K562 (cell line): ENCODE data around the gene USHBP1. TPM values are rescaled to one million over a fixed set of nuclear protein-coding genes. Genes with fewer than 3 reads are reported as not detected.

Experiments
- ATAC-seq: fragments of 200-7000 bp; cut with Tn5 transposase; 3 replicates; pipeline ENCODE4 v1.9.1; 2020; ENCODE audit warnings: moderate library complexity
- BruUV-seq: library from RNA; stranded (reverse); fragments of 400-500 nt; replicated peaks from 2 replicates; lab custom pipeline; 2021; lab: Mats Ljungman, UMichigan
- CTCF ChIA-PET: fragments of 300-600 bp; formaldehyde crosslinking; extraction: SDS; loops from one replicate; lab custom pipeline; 2021; ENCODE audit warnings: low intra/inter-chr PET ratio; lab: Yijun Ruan, JAX
- POLR2A ChIA-PET: fragments of 300-600, 350-650 bp; sonication (Branson Sonifier 250); formaldehyde crosslinking; extraction: SDS; loops from one replicate; lab custom pipeline; 2021; ENCODE audit warnings: antibody characterized with exemption, inconsistent platforms; lab: Yijun Ruan, JAX
- DNase-seq, 4 experiments: peaks; one replicate each; pipeline versions ENCODE4 v3.0.0 to v3.0.0-alpha.2; 2011 to 2018; ENCODE audit warnings: low spot score in 3 of 4, mixed read lengths in 3 of 4; ENCODE audit errors: extremely low read depth in 1 of 4
- FAIRE-seq: peaks from 2 replicates; lab custom pipeline; 2011; peaks lifted over from hg19 to GRCh38; lab: Jason Lieb, UNC
- H2AFZ ChIP-seq: 2 replicates; pipeline ENCODE4 v1.6.0; 2011; ENCODE audit warnings: low read depth, low read length, control low read depth, inconsistent platforms
- H3K27ac ChIP-seq: fragments of 200-600 bp; 3 replicates; pipeline ENCODE4 v1.8.0; 2011; ENCODE audit warnings: low read depth, mild to moderate bottlenecking, control low read depth, inconsistent platforms, low read length, moderate library complexity, mixed read lengths; ENCODE audit errors: extremely low read depth
- H3K27me3 ChIP-seq, 2 experiments: fragments of 300-600 bp in 1 of 2; 2 replicates in 1 of 2; 3 replicates in 1 of 2; pipeline versions ENCODE4 v1.6.0 to v1.8.0; 2011; ENCODE audit warnings: inconsistent platforms in 2 of 2, low read length in 2 of 2, mild to moderate bottlenecking in 1 of 2, mixed read lengths in 1 of 2, moderate library complexity in 1 of 2; ENCODE audit not compliant: control insufficient read depth in 2 of 2, insufficient read depth in 2 of 2
- H3K36me3 ChIP-seq: fragments of 300-600 bp; 3 replicates; pipeline ENCODE4 v1.8.0; 2011; ENCODE audit warnings: mild to moderate bottlenecking, low read length, inconsistent platforms; ENCODE audit not compliant: control insufficient read depth, insufficient read depth
- H3K4me1 ChIP-seq, 2 experiments: fragments of 200-600 bp in 1 of 2; replicated peaks in 1 of 2; 2 replicates in 1 of 2; 3 replicates in 1 of 2; pipeline versions ENCODE4 v1.5.1 to v1.8.0; 2011; ENCODE audit warnings: inconsistent platforms in 2 of 2, low read length in 2 of 2, mild to moderate bottlenecking in 1 of 2, mixed read lengths in 1 of 2, moderate library complexity in 1 of 2; ENCODE audit not compliant: control insufficient read depth in 2 of 2, insufficient read depth in 2 of 2
- H3K4me2 ChIP-seq: 2 replicates; pipeline ENCODE4 v1.6.1; 2011; ENCODE audit warnings: low read length, control low read depth, inconsistent platforms, mixed read lengths; ENCODE audit not compliant: insufficient read depth
- H3K4me3 ChIP-seq: fragments of 200-600 bp; sonication (generic), shearing (Covaris generic); 2 replicates; pipeline ENCODE4 v1.5.1; 2016; ENCODE audit warnings: control low read depth, inconsistent platforms
- H3K79me2 ChIP-seq: fragments of 200-600 bp; 3 replicates; pipeline ENCODE4 v1.8.0; 2011; ENCODE audit warnings: low read length, inconsistent platforms; ENCODE audit not compliant: control insufficient read depth, insufficient read depth
- H3K9ac ChIP-seq, 2 experiments: 2 replicates each; pipeline versions ENCODE4 v1.6.0 to v1.6.1; 2011; ENCODE audit warnings: low read depth in 2 of 2, low read length in 2 of 2, control low read depth in 1 of 2, inconsistent platforms in 1 of 2, mild to moderate bottlenecking in 1 of 2, mixed read lengths in 1 of 2; ENCODE audit not compliant: insufficient read depth in 1 of 2
- H3K9me1 ChIP-seq: one replicate; pipeline ENCODE4 v1.6.0; 2011; ENCODE audit warnings: inconsistent platforms, mild to moderate bottlenecking, low read length, moderate library complexity; ENCODE audit not compliant: control insufficient read depth, insufficient read depth
- H3K9me3 ChIP-seq: replicated peaks from 2 replicates; pipeline ENCODE4 v1.5.1; 2011; ENCODE audit warnings: low read depth, low read length, inconsistent platforms; ENCODE audit not compliant: control insufficient read depth, insufficient read depth
- H4K20me1 ChIP-seq: replicated peaks from 2 replicates; pipeline ENCODE4 v1.6.1; 2011; ENCODE audit warnings: low read length, inconsistent platforms, mixed read lengths; ENCODE audit not compliant: control insufficient read depth, insufficient read depth
- BCOR ChIP-seq: fragments of 450-650 bp; IDR thresholded peaks from 2 replicates; pipeline ENCODE4 v1.6.1; 2016
- CREB5 ChIP-seq: fragments of 250-450 bp; sonication (Bioruptor Pico); IDR thresholded peaks from 2 replicates; pipeline ENCODE4 v1.5.0; 2020; ENCODE audit warnings: mild to moderate bottlenecking
- HES1 ChIP-seq: fragments of 450-650 bp; IDR thresholded peaks from 2 replicates; pipeline ENCODE4 v1.6.1; 2016; ENCODE audit warnings: low read depth, mild to moderate bottlenecking, moderate library complexity
- YY1 ChIP-seq, 3 experiments: IDR thresholded peaks; 2 replicates each; pipeline ENCODE4 v1.6.1; 2011; ENCODE audit warnings: low read length in 2 of 3, mild to moderate bottlenecking in 2 of 3, moderate library complexity in 2 of 3, borderline replicate concordance in 1 of 3, control low read depth in 1 of 3, low read depth in 1 of 3; ENCODE audit not compliant: insufficient read depth in 3 of 3, insufficient replicate concordance in 2 of 3, control insufficient read depth in 1 of 3, insufficient read length in 1 of 3; ENCODE audit errors: extremely low read depth in 1 of 3
- ZC3H8 ChIP-seq: fragments of 450-650 bp; IDR thresholded peaks from 2 replicates; pipeline ENCODE4 v1.6.1; 2017
- ZFP91 ChIP-seq: sonication (generic); formaldehyde crosslinking; IDR thresholded peaks from 2 replicates; pipeline ENCODE4 v1.8.0; 2022; ENCODE audit warnings: mild to moderate bottlenecking, missing genetic modification reagents
- ZNF592 ChIP-seq: fragments of 450-650 bp; IDR thresholded peaks from 2 replicates; pipeline ENCODE4 v1.6.1; 2017; ENCODE audit warnings: antibody characterized with exemption, mild to moderate bottlenecking
- WGBS: fragments of 100-300 bp; shearing (Covaris generic); methylation state at CpG from one replicate; pipeline ENCODE4 v1.1.6; 2016; ENCODE audit warnings: low coverage, mixed read lengths; ENCODE audit not compliant: insufficient coverage; ENCODE audit errors: missing lambda C conversion rate; 5-methylcytosine and 5-hydroxymethylcytosine counted together
- in situ Hi-C: fragments of 300-500 bp; cut with MboI; formaldehyde crosslinking; loops from 4 replicates; pipeline ENCODE4 v1.15.0; 2018; ENCODE audit warnings: inconsistent platforms, mixed read lengths
- intact Hi-C: fragments of 100-400 bp; cut with micrococcal nuclease; formaldehyde crosslinking; loops from 2 replicates; pipeline ENCODE4 v1.14.2; 2022
- polyA plus RNA-seq, 8 experiments: library from polyadenylated mRNA; depleted of rRNA in 4 of 8; stranded (reverse) in 5 of 8; unstranded in 3 of 8; fragments of >200 nt; fragmentation: Nextera tagmentation in 2 of 8; fragmentation: Illumina TruSeq in 1 of 8; extraction: Ambion mirVana in 2 of 8; extraction: Trizol in 1 of 8; gene quantifications; 2 replicates each; pipeline versions ENCODE4 v1.2.1 to v1.2.3, GENCODE V29; 2011 to 2014; ENCODE audit warnings: inconsistent platforms in 1 of 8, missing spikeins in 1 of 8
- total RNA-seq, 7 experiments: library from RNA; depleted of rRNA in 6 of 7; stranded (reverse); fragments of >200 nt in 6 of 7; fragmentation: Illumina TruSeq in 2 of 7; extraction: Trizol in 2 of 7; gene quantifications; 2 replicates each; pipeline versions ENCODE4 v1.2.1 to v1.2.3, GENCODE V29; 2011 to 2021; ENCODE audit warnings: low replicate concordance in 1 of 7

Gene USHBP1
- total and polyA plus RNA-seq, 9 of the 15 experiments (the other 6 are each of a cell fraction or from before 2014, with no cell fraction given): 0.03 to 0.10 (median 0.05) TPM; not detected in 5

GRCh38 chr19:17262557-17262956 lies 2.0 kb downstream of the USHBP1 start (continued):
- TF ChIP-seq ZFP91 (CRISPR knock-in tag) (no peak), CREB5 (CRISPR knock-in tag) (no peak)

- POLR2A ChIA-PET: interaction anchor here (0.7 to 1.1 kb wide), 5 partner anchors 12 to 161 kb away, joined by 3 to 4 read pairs (median 3); no protein-coding TSS in a partner anchor
- H2AFZ ChIP-seq: peak overlapping the region; percentile 95
- intact Hi-C loops: loop anchor here (2.0 kb wide), 1 partner anchor 48 kb away; the partner anchor contains the start of gene DDA1
- TF ChIP-seq YY1 (IDR thresholded peaks at IDR 0.05; ENCODE audit: borderline replicate concordance in 1 of 3, control insufficient read depth in 1 of 3, extremely low read depth in 1 of 3, insufficient read depth in 3 of 3, insufficient read length in 1 of 3, insufficient replicate concordance in 2 of 3, low read depth in 1 of 3, low read length in 2 of 3) (peak in 1 of 3 experiments; percentile 57), BCOR (0 out of 2 replicates have a peak, but pooled peaks have one; percentile 20), ZC3H8 (0 out of 2 replicates have a peak, but pooled peaks have one; percentile 76), ZNF592 (peak; percentile 63), HES1 (no peak)
Measured at GRCh38 chr19:17260842-17261325, 3.7 kb downstream of the USHBP1 start.

More at GRCh38 chr19:17260842-17261325, 3.7 kb downstream of the USHBP1 start:
- WGBS: under 1% methylated on average over 15 of the region's 15 CpGs
- BruUV-seq: no TSS peak
- H3K79me2 ChIP-seq: no peaks in the 10 kb centered on the region
- H3K9me3 ChIP-seq: no peaks in the 10 kb centered on the region
- DNase-seq (peak; percentile 90 to 94 (median 90)), FAIRE-seq (peak; percentile 96), ATAC-seq (peak; percentile 99)
- no peaks in the 10 kb centered on the region for H3K27me3 ChIP-seq
- peak overlapping the region; percentile 43; the same call in 2 of the 3 replicates for H3K27ac ChIP-seq
- no peaks in the 10 kb centered on the region for H3K36me3 ChIP-seq
- H3K4me3 ChIP-seq: no peak overlapping the region
- peak overlapping the region; percentile 24 to 83; a peak in 2 of 4 replicates for H3K9ac ChIP-seq
- H3K4me2 ChIP-seq: peak overlapping the region; percentile 23; the same call in 1 of the 2 replicates
- no peaks in the 10 kb centered on the region for H3K9me1 ChIP-seq
- in situ Hi-C loops: no loop called here
- no peaks in the 10 kb centered on the region for H4K20me1 ChIP-seq
- peaks cover 3 to 17% of the 10 kb centered on the region in 2 experiments; a peak in 3 of 5 replicates for H3K4me1 ChIP-seq
- CTCF ChIA-PET: interaction anchor here (0.9 to 2.0 kb wide), 3 partner anchors 21 to 194 kb away, joined by 4 to 7 read pairs (median 4); no protein-coding TSS in a partner anchor
